BLaER1 treated with 17β-estradiol and CSF1 and Interleukin-3, amounts not matched to agents 10 nM and 100 nM (cell line): ENCODE results near the gene ITCH.
"Not testable (repeated sequence)": the region's sequence is repeated elsewhere in the genome, so short reads cannot be mapped to it uniquely, and the experiment has no call there.

Experiments
- H3K27ac ChIP-seq, 11 experiments: shearing (Covaris generic); formaldehyde crosslinking; 2 replicates each; pipeline ENCODE4 v1.8.1; 2022
- H3K27me3 ChIP-seq, 11 experiments: shearing (Covaris generic); formaldehyde crosslinking; 2 replicates each; pipeline ENCODE4 v1.8.1; 2022
- H3K36me3 ChIP-seq, 11 experiments: shearing (Covaris generic); formaldehyde crosslinking; 2 replicates each; pipeline ENCODE4 v1.8.1; 2022
- H3K4me1 ChIP-seq, 10 experiments: shearing (Covaris generic); formaldehyde crosslinking; 2 replicates each; pipeline ENCODE4 v1.8.1; 2022
- H3K4me2 ChIP-seq, 11 experiments: shearing (Covaris generic); formaldehyde crosslinking; 2 replicates each; pipeline ENCODE4 v1.8.1; 2022
- H3K4me3 ChIP-seq, 10 experiments: shearing (Covaris generic); formaldehyde crosslinking; 2 replicates each; pipeline ENCODE4 v1.8.1; 2022
- H3K9ac ChIP-seq, 11 experiments: shearing (Covaris generic); formaldehyde crosslinking; 2 replicates each; pipeline ENCODE4 v1.8.1; 2022
- H3K9me3 ChIP-seq, 11 experiments: shearing (Covaris generic); formaldehyde crosslinking; replicated peaks in 1 of 11; 2 replicates each; pipeline ENCODE4 v1.8.1; 2022
- H4K20me1 ChIP-seq, 11 experiments: shearing (Covaris generic); formaldehyde crosslinking; 2 replicates each; pipeline ENCODE4 v1.8.1; 2022
- Cebpa-rat ChIP-seq, 11 experiments: shearing (Covaris generic); IDR thresholded peaks; 2 replicates each; pipeline ENCODE4 v1.8.1; 2022

Gene ITCH

DNA sequence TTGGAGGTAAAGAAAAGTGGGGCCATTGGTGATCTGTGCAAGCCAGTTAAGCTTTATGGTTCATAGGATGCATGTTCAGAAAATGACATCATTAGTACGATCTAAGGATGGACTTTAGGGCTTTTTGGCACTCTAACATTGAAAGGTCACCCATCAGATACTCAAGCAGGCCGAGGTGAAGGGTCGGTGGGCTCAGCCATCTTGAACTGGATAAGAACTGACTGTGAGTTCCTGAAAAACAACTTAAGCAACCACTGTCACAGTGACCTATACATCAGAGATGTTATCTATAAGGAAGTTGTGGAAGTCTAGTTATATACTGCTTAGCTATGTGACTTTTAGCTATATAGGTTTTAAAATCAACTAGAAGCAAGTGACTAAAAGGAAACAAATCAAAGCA, 13.0 kb upstream of the ITCH start:
- no peak overlapping the region for H3K4me3 ChIP-seq
- no peak overlapping the region for H3K4me2 ChIP-seq
- no peak overlapping the region for H3K9ac ChIP-seq
- no peak overlapping the region for H3K27ac ChIP-seq
- H3K36me3 ChIP-seq, result no peaks in the 10 kb centered on the region
- no peaks in the 10 kb centered on the region for H4K20me1 ChIP-seq
- H3K4me1 ChIP-seq, result peaks cover 0 to 9% (median 0%) of the 10 kb centered on the region in 10 experiments; a peak in 4 of 20 replicates
- H3K9me3 ChIP-seq, result no peaks in the 10 kb centered on the region
- no peak for TF ChIP-seq Cebpa-rat (IDR thresholded peaks at IDR 0.05)
- H3K27me3 ChIP-seq, result no peaks in the 10 kb centered on the region

DNA sequence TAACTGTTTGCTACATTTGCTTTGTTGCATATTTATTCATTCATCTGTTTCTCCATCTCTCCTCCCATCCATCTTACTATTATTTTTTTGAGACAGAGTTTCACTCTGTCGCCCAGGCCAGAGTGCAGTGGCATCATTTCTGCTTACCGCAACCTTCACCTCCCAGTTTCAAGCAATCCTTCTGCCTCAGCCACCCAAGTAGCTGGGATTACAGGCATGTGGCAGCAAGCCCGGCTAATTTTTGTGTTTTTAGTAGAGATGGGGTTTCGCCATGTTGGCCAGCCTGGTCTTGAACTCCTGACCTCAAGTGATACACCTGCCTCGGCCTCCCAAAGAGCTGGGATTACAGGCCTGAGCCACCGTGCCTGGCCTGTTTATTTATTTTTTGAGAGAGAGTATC, 9.6 kb upstream of the ITCH start:
- H3K9me3 ChIP-seq, H3K27ac ChIP-seq, H4K20me1 ChIP-seq: not testable (repeated sequence)

DNA sequence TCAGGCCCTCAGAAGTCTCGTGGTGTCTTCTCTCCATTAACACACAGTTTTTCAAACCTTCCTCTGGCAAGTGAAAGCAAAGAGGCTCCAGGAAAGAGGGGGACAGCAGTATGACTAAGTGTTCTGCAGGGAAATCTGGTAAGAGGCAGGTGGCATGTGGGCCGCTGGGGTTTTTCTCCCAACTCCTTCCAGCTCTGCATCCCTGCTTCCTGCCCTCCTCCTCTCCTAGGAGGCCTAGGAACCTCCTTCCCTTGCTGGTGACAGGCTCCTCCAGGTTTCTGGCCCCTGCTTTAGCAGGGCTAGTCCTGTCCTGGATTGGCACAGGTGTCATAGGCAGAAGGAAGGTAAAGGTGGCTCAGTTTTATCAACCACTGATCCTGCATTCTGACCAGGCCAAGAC, 7.6 kb upstream of the ITCH start:
- no peaks in the 10 kb centered on the region for H3K36me3 ChIP-seq
- H3K4me1 ChIP-seq, result peaks cover 0 to 9% (median 0%) of the 10 kb centered on the region in 10 experiments; a peak in 2 of 20 replicates
- no peak for TF ChIP-seq Cebpa-rat (IDR thresholded peaks at IDR 0.05)
- no peak overlapping the region for H3K27ac ChIP-seq
- H3K9me3 ChIP-seq, result no peaks in the 10 kb centered on the region
- H3K27me3 ChIP-seq, result no peaks in the 10 kb centered on the region
- H4K20me1 ChIP-seq, result no peaks in the 10 kb centered on the region
- no peak overlapping the region for H3K4me3 ChIP-seq
- no peak overlapping the region for H3K9ac ChIP-seq
- H3K4me2 ChIP-seq, result no peak overlapping the region

More for the DNA sequence above, 9.6 kb upstream of the ITCH start:
- not testable (repeated sequence) for H3K27me3 ChIP-seq, H3K9ac ChIP-seq, H3K4me1 ChIP-seq, H3K4me2 ChIP-seq, H3K4me3 ChIP-seq, H3K36me3 ChIP-seq

DNA sequence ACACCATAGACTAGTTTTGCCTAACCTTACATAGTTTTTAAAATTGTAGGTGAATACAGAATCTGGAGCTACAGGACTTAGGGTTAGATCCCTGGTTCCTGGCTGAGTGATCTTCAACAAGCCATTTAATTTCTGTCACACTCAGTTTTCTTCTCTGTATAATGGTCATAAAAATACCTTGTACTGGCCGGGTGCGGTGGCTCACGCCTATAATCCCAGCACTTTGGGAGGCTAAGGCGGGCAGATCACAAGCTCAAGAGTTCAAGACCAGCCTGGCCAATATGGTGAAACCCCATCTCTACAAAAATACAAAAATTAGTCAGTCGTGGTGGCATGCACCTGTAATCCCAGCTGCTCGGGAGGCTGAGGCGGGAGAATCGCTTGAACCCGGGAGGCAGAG, 3.3 kb upstream of the ITCH start:
- H4K20me1 ChIP-seq, result peaks cover 0 to 13% (median 7%) of the 10 kb centered on the region in 11 experiments; a peak in 12 of 22 replicates
- H3K4me1 ChIP-seq, result peaks cover 7 to 18% (median 16%) of the 10 kb centered on the region in 10 experiments
- not testable (repeated sequence) for H3K4me2 ChIP-seq, H3K4me3 ChIP-seq, H3K27me3 ChIP-seq, H3K9ac ChIP-seq, H3K36me3 ChIP-seq, H3K27ac ChIP-seq, H3K9me3 ChIP-seq

DNA sequence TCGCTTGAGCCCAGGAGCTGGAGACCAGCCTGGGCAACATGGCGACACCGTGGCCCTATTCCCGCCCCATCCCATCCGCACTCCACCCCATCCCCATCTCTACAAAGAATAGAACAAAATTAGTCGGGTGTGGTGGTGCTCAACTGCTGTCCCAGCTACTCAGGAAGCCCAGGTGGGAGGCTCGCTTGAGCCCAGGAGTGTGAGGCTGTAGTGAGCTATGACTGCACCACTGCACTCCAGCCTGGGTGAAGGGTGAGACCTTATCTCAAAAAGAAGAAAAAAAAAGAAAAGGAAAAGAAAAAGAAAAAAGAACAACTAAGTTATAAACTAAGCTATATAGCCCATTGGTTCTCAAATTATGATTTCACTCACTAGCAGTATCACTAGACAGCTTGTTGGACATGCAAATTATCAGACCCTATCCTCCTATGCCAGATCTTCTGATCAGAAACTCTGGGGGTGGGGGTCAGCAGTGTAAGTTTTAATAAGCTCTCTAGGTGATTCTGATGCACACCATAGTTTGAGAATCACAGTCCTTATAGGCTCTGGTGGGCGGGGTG, 491 bp upstream of the ITCH start:
- Histone ChIP-seq H3K27ac (peak overlapping the region in 4 of 11 experiments; percentile 91 to 98 (median 97); a peak in 3 of 22 replicates), H4K20me1 (peaks cover 24 to 41% (median 36%) of the 10 kb centered on the region in 11 experiments), H3K4me3 (peak overlapping the region; percentile 86 to 99 (median 92)), H3K9me3 (no peaks in the 10 kb centered on the region), H3K27me3 (no peaks in the 10 kb centered on the region), H3K9ac (peak overlapping the region; percentile 91 to 99 (median 97)), H3K4me1 (peaks cover 35 to 45% (median 40%) of the 10 kb centered on the region in 10 experiments), H3K4me2 (peak overlapping the region; percentile 59 to 94 (median 77)), H3K36me3 (peaks cover 11 to 29% (median 14%) of the 10 kb centered on the region in 11 experiments; a peak in 18 of 22 replicates)
- TF ChIP-seq Cebpa-rat (IDR thresholded peaks at IDR 0.05), result no peak

GRCh38 chr20:34363465-34364222, 571 bp downstream of the ITCH start:
- Histone ChIP-seq H3K4me2 (peak overlapping the region; percentile 77 to 96 (median 84)), H3K9me3 (no peaks in the 10 kb centered on the region), H3K36me3 (peaks cover 17 to 40% (median 24%) of the 10 kb centered on the region in 11 experiments; a peak in 20 of 22 replicates), H4K20me1 (peaks cover 35 to 52% (median 46%) of the 10 kb centered on the region in 11 experiments), H3K4me1 (peaks cover 35 to 51% (median 41%) of the 10 kb centered on the region in 10 experiments), H3K9ac (peak overlapping the region; percentile 91 to 99 (median 97)), H3K4me3 (peak overlapping the region; percentile 86 to 99 (median 92)), H3K27me3 (no peaks in the 10 kb centered on the region), H3K27ac (peak overlapping the region; percentile 91 to 98 (median 94))
- no peak for TF ChIP-seq Cebpa-rat (IDR thresholded peaks at IDR 0.05)

DNA sequence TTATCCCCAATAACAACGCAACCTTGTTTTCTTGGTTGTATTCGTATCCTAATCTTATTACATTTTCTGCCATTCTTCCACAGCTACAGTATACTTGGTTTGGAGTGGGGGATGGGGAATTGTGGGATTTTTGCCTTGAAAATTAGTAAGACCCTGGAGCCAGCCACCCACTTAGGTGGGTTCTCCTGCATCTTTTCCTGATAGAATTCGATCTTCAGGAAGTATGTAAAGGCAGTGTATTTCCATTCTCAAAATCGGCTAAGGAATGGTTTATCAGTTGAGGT, 1.1 kb downstream of the ITCH start:
- H3K4me1 ChIP-seq, result peaks cover 35 to 51% (median 41%) of the 10 kb centered on the region in 10 experiments
- peak overlapping the region; percentile 77 to 96 (median 84) for H3K4me2 ChIP-seq
- peak overlapping the region; percentile 91 to 99 (median 97) for H3K9ac ChIP-seq
- H3K36me3 ChIP-seq, result peaks cover 22 to 45% (median 29%) of the 10 kb centered on the region in 11 experiments
- peak overlapping the region; percentile 86 to 99 (median 92) for H3K4me3 ChIP-seq
- no peaks in the 10 kb centered on the region for H3K27me3 ChIP-seq
- H3K27ac ChIP-seq, result peak overlapping the region in 10 of 11 experiments; percentile 91 to 98 (median 94); a peak in 21 of 22 replicates
- H4K20me1 ChIP-seq, result peaks cover 40 to 57% (median 51%) of the 10 kb centered on the region in 11 experiments
- TF ChIP-seq Cebpa-rat (IDR thresholded peaks at IDR 0.05), result no peak
- H3K9me3 ChIP-seq, result no peaks in the 10 kb centered on the region

DNA sequence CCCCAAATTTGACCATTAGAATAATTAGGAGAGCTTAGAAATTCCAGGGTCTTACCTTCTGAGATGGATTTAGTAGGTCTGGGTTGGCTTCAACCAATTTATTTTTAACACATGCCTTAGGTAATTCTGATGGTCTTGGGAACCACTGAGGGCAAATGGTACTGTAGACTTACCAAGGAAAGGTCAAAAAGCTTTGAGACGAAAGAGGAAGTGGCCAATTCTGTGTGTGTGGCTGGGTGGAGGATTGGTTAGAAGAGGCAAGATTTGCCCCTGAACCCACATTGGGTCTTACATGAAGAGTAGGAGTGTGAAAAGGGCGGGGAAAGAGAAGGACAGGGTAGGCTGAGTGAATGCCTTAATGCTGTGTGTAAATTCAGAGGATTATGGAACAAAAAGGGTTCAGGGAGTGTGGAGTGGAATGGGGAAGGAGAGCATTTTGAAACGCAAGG, 2.7 kb downstream of the ITCH start:
- no peak overlapping the region; a peak in 1 of 22 replicates for H3K9ac ChIP-seq
- H3K9me3 ChIP-seq, result no peaks in the 10 kb centered on the region
- no peaks in the 10 kb centered on the region for H3K27me3 ChIP-seq
- no peak overlapping the region for H3K4me3 ChIP-seq
- H4K20me1 ChIP-seq, result peaks cover 53 to 73% (median 65%) of the 10 kb centered on the region in 11 experiments
- H3K4me1 ChIP-seq, result peaks cover 35 to 51% (median 41%) of the 10 kb centered on the region in 10 experiments
- peak overlapping the region in 2 of 11 experiments; percentile 3 to 22; a peak in 5 of 22 replicates for H3K27ac ChIP-seq
- H3K4me2 ChIP-seq, result peak overlapping the region; percentile 77 to 96 (median 84)
- no peak for TF ChIP-seq Cebpa-rat (IDR thresholded peaks at IDR 0.05)
- peaks cover 38 to 61% (median 45%) of the 10 kb centered on the region in 11 experiments for H3K36me3 ChIP-seq

- Histone ChIP-seq H3K9ac (no peak overlapping the region), H3K4me3 (no peak overlapping the region), H3K27ac (no peak overlapping the region), H3K27me3 (no peaks in the 10 kb centered on the region), H3K9me3 (no peaks in the 10 kb centered on the region), H3K4me2 (peak overlapping the region in 6 of 11 experiments; percentile 2 to 94 (median 88); a peak in 7 of 22 replicates), H3K36me3 (peaks cover 49 to 75% (median 59%) of the 10 kb centered on the region in 11 experiments), H4K20me1 (peaks cover 61 to 85% (median 77%) of the 10 kb centered on the region in 11 experiments), H3K4me1 (peaks cover 35 to 51% (median 41%) of the 10 kb centered on the region in 10 experiments)
- no peak for TF ChIP-seq Cebpa-rat (IDR thresholded peaks at IDR 0.05)
These were observed 4.1 kb downstream of the ITCH start for GRCh38 chr20:34367155-34367554.

GRCh38 chr20:34367911-34368310, 4.8 kb downstream of the ITCH start:
- Histone ChIP-seq H4K20me1 (peaks cover 64 to 92% (median 84%) of the 10 kb centered on the region in 11 experiments), H3K4me1 (peaks cover 28 to 45% (median 33%) of the 10 kb centered on the region in 10 experiments), H3K4me2 (peak overlapping the region in 1 of 11 experiments; percentile 84; a peak in 2 of 22 replicates), H3K36me3 (peaks cover 56 to 83% (median 66%) of the 10 kb centered on the region in 11 experiments)
- not testable (repeated sequence) for H3K9ac ChIP-seq, H3K27me3 ChIP-seq, H3K27ac ChIP-seq, H3K9me3 ChIP-seq, H3K4me3 ChIP-seq
